Tibial artery (tissue), 4 donors: Measurements from ENCODE around the gene SOX13.
A peak's percentile ranks its signal among the peaks of the same experiment; 100 is the strongest.

Experiments used
- DNase-seq, 2 donors: peaks; one replicate each; pipeline ENCODE4 v3.0.0-alpha.2; 2019
- H3K27ac ChIP-seq, 2 donors: fragments of 200-600 bp; sonication (generic) in 1 of 2; 1 replicate in 1 of 2; 2 replicates in 1 of 2; pipeline ENCODE4 v1.5.1; 2018 to 2019; ENCODE audit warnings: mild to moderate bottlenecking in 1 of 2
- H3K27me3 ChIP-seq, 2 donors: fragments of 200-600 bp; sonication (generic) in 1 of 2; one replicate each; pipeline versions ENCODE4 v1.5.1 to v1.6.0; 2016 to 2019
- H3K36me3 ChIP-seq, 3 donors: fragments of 200-600 bp; sonication (generic) in 2 of 3; one replicate each; pipeline ENCODE4 v1.5.1; 2016 to 2019; ENCODE audit warnings: mild to moderate bottlenecking in 2 of 3
- H3K4me1 ChIP-seq, 4 donors: fragments of 200-600 bp; sonication (generic) in 2 of 4; 1 replicate in 3 of 4; 2 replicates in 1 of 4; pipeline ENCODE4 v1.5.1; 2016 to 2019
- H3K4me3 ChIP-seq, 2 donors: fragments of 200-600 bp; sonication (generic) in 1 of 2; 1 replicate in 1 of 2; 2 replicates in 1 of 2; pipeline ENCODE4 v1.5.1; 2018 to 2019; ENCODE audit warnings: mild to moderate bottlenecking in 2 of 2
- H3K9me3 ChIP-seq, 3 donors: fragments of 200-600 bp; sonication (generic) in 1 of 3; one replicate each; pipeline ENCODE4 v1.5.1; 2016 to 2019
- CTCF ChIP-seq, 2 experiments: fragments of 200-600 bp in 1 of 2; fragments of 450-650 bp in 1 of 2; IDR thresholded peaks; one replicate each; pipeline ENCODE4 v1.5.1; 2017 to 2019; ENCODE audit warnings: antibody characterized with exemption in 2 of 2, mild to moderate bottlenecking in 1 of 2, moderate library complexity in 1 of 2
- intact Hi-C: fragments of 100-400 bp; cut with DNase I; formaldehyde crosslinking; loops from one replicate; pipeline ENCODE4 v1.15.0; 2023; ENCODE audit warnings: low total_unique reads

SOX13 gene

GRCh38 chr1:204116539-204116938, 43.6 kb downstream of the SOX13 start:
- TF ChIP-seq CTCF (IDR thresholded peaks at IDR 0.05): no peak
- Histone ChIP-seq H3K36me3 (peaks cover 52 to 78% (median 70%) of the 10 kb centered on the region in 3 donors), H3K4me3 (no peak overlapping the region), H3K4me1 (peaks cover 0 to 9% (median 3%) of the 10 kb centered on the region in 4 donors), H3K27ac (no peak overlapping the region), H3K27me3 (no peaks in the 10 kb centered on the region), H3K9me3 (no peaks in the 10 kb centered on the region)
- DNase-seq: no peak
- intact Hi-C loops: no loop called here

GRCh38 chr1:204121840-204122555, 49.1 kb downstream of the SOX13 start:
- Histone ChIP-seq H3K4me3 (no peak overlapping the region), H3K4me1 (peaks cover 0 to 15% (median 6%) of the 10 kb centered on the region in 4 donors), H3K27ac (no peak overlapping the region), H3K27me3 (no peaks in the 10 kb centered on the region), H3K9me3 (no peaks in the 10 kb centered on the region), H3K36me3 (peaks cover 84 to 98% (median 96%) of the 10 kb centered on the region in 3 donors)
- intact Hi-C loops: no loop called here
- no peak for TF ChIP-seq CTCF (IDR thresholded peaks at IDR 0.05)
- DNase-seq: no peak

GRCh38 chr1:204123376-204123775, 50.5 kb downstream of the SOX13 start:
- H3K36me3 ChIP-seq: peaks cover 71 to 84% (median 82%) of the 10 kb centered on the region in 3 donors
- intact Hi-C loops: no loop called here
- peak; percentile 15 to 26 for TF ChIP-seq CTCF (IDR thresholded peaks at IDR 0.05)

GRCh38 chr1:204124639-204125038, 51.7 kb downstream of the SOX13 start:
- Histone ChIP-seq H3K36me3 (peaks cover 58 to 71% (median 70%) of the 10 kb centered on the region in 3 donors), H3K4me3 (no peak overlapping the region), H3K27me3 (no peaks in the 10 kb centered on the region), H3K27ac (peak overlapping the region in 1 of 2 donors; percentile 14), H3K9me3 (no peaks in the 10 kb centered on the region), H3K4me1 (peaks cover 0 to 41% (median 21%) of the 10 kb centered on the region in 4 donors)
- TF ChIP-seq CTCF (IDR thresholded peaks at IDR 0.05): no peak
- DNase-seq: no peak
- intact Hi-C loops: no loop called here

More at GRCh38 chr1:204123376-204123775, 50.5 kb downstream of the SOX13 start:
- no peaks in the 10 kb centered on the region for H3K9me3 ChIP-seq
- H3K27me3 ChIP-seq: no peaks in the 10 kb centered on the region
- H3K4me3 ChIP-seq: no peak overlapping the region
- no peak for DNase-seq
- H3K4me1 ChIP-seq: peaks cover 0 to 29% (median 15%) of the 10 kb centered on the region in 4 donors
- H3K27ac ChIP-seq: peak overlapping the region in 1 of 2 donors; percentile 11

GRCh38 chr1:204125759-204126351, 52.9 kb downstream of the SOX13 start:
- H3K4me3 ChIP-seq: no peak overlapping the region
- no peaks in the 10 kb centered on the region for H3K27me3 ChIP-seq
- H3K9me3 ChIP-seq: no peaks in the 10 kb centered on the region
- no peak for DNase-seq
- H3K36me3 ChIP-seq: peaks cover 48 to 60% (median 59%) of the 10 kb centered on the region in 3 donors
- peak overlapping the region; percentile 63 to 64 for H3K27ac ChIP-seq
- TF ChIP-seq CTCF (IDR thresholded peaks at IDR 0.05): no peak
- intact Hi-C loops: no loop called here
- peaks cover 0 to 52% (median 27%) of the 10 kb centered on the region in 4 donors for H3K4me1 ChIP-seq
